ENCODE measurements around the gene MPG.
"Not testable (repeated sequence)": the region's sequence is repeated elsewhere in the genome, so short reads cannot be mapped to it uniquely, and the experiment has no call there.

Gene MPG

GRCh38 chr16:43294-43693 lies 34.7 kb upstream of the MPG start:
- TF ChIP-seq CTCF (IDR thresholded peaks at IDR 0.05) (no peak), ZFX (IDR thresholded peaks at IDR 0.05; ENCODE audit: borderline replicate concordance) (no peak)
- H3K27ac ChIP-seq, result no peak overlapping the region

- peak overlapping the region; percentile 57 for H3K27ac ChIP-seq
- TF ChIP-seq CTCF (IDR thresholded peaks at IDR 0.05), result no peak
- TF ChIP-seq ZFX (IDR thresholded peaks at IDR 0.05; ENCODE audit: borderline replicate concordance), result no peak
Measured at GRCh38 chr16:44655-45054, 33.4 kb upstream of the MPG start.

GRCh38 chr16:45454-45853 lies 32.6 kb upstream of the MPG start:
- H3K27ac ChIP-seq, result peak overlapping the region; percentile 57
- TF ChIP-seq ZFX (IDR thresholded peaks at IDR 0.05; ENCODE audit: borderline replicate concordance) (no peak), CTCF (IDR thresholded peaks at IDR 0.05) (no peak)

- H3K27ac ChIP-seq, result not testable (repeated sequence)
Measured at GRCh38 chr16:46510-46909, 31.5 kb upstream of the MPG start.

- H3K27ac ChIP-seq, result no peak overlapping the region
- TF ChIP-seq ZFX (IDR thresholded peaks at IDR 0.05; ENCODE audit: borderline replicate concordance) (no peak), CTCF (IDR thresholded peaks at IDR 0.05) (no peak)
Measured at GRCh38 chr16:47234-47633, 30.8 kb upstream of the MPG start.

- no peak overlapping the region for H3K27ac ChIP-seq
- TF ChIP-seq ZFX (IDR thresholded peaks at IDR 0.05; ENCODE audit: borderline replicate concordance) (no peak), CTCF (IDR thresholded peaks at IDR 0.05) (no peak)
Measured at GRCh38 chr16:50769-51591, 27.0 kb upstream of the MPG start.

- H3K27ac ChIP-seq, result peak within 1 kb of the TSS; percentile 94
- TF ChIP-seq ZFX (IDR thresholded peaks at IDR 0.05; ENCODE audit: borderline replicate concordance) (no peak), CTCF (IDR thresholded peaks at IDR 0.05) (no peak)
Measured at GRCh38 chr16:53346-54236, 24.4 kb upstream of the MPG start, which contains the start of the genes POLR3K and SNRNP25. TSS of gene POLR3K (minus strand) at chr16:53608. CDS start at chr16:53586, 22 bp downstream. TSS of gene SNRNP25 (plus strand) at chr16:53828. CDS start at chr16:54017, 189 bp downstream.
